ENCODE results near the gene FGFR2. TPM values are rescaled to one million over a fixed set of nuclear protein-coding genes. Genes with fewer than 3 reads are reported as not detected.

Gene FGFR2
- total RNA-seq, 4 donors from 2014 or later: 8.4 to 16.5 (median 9.2) TPM

DNA sequence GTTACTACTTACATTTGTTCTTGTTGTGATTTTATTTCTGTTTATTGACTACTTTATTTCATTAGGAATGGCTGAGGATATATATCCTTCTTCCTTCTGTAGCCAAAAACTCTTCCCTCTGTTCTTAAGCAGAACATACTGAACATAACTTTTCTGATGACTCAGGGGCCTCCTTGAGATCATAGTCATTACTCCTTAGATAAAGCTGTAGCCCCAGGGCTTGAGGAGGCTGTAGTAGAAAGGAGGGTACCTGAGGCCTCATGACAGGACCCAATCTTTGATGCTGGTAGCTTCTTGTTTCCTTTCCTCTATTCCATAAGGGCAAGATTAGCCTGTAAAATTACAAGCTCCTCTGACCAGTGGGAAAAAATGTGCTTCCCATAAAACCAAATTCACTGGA, 41.2 kb upstream of the FGFR2 start:
- Histone ChIP-seq H3K27me3 (no peaks in the 10 kb centered on the region), H3K27ac (no peak overlapping the region), H3K9me3 (peaks cover 0 to 56% (median 0%) of the 10 kb centered on the region in 4 donors), H3K4me3 (no peak overlapping the region), H3K4me1 (no peaks in the 10 kb centered on the region), H3K36me3 (no peaks in the 10 kb centered on the region)
- DNase-seq (ENCODE audit: low spot score in 2 of 2): no peak
- TF ChIP-seq POLR2A (IDR thresholded peaks at IDR 0.05) (no peak), EP300 (IDR thresholded peaks at IDR 0.05) (no peak)
- TF ChIP-seq, protein P1, sequence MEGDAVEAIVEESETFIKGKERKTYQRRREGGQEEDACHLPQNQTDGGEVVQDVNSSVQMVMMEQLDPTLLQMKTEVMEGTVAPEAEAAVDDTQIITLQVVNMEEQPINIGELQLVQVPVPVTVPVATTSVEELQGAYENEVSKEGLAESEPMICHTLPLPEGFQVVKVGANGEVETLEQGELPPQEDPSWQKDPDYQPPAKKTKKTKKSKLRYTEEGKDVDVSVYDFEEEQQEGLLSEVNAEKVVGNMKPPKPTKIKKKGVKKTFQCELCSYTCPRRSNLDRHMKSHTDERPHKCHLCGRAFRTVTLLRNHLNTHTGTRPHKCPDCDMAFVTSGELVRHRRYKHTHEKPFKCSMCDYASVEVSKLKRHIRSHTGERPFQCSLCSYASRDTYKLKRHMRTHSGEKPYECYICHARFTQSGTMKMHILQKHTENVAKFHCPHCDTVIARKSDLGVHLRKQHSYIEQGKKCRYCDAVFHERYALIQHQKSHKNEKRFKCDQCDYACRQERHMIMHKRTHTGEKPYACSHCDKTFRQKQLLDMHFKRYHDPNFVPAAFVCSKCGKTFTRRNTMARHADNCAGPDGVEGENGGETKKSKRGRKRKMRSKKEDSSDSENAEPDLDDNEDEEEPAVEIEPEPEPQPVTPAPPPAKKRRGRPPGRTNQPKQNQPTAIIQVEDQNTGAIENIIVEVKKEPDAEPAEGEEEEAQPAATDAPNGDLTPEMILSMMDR (IDR thresholded peaks at IDR 0.05): no peak

DNA sequence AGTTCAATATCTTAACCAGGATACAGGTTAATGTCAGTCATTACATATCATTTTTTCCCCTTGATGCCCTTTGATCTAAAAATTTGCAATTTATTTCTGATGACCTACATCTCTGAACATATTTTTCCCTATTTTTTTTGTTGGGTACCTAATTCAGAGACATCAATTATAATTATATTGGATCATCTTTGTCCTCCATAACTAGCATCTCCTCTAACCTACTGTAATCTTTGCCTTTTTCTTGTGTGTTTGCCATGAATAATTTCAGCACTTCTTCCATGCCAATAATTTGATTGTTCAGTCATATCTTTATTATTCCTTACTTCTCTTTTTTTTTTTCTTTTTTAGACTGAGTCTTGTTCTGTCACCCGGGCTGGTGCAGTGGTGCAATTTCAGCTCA, 39.2 kb upstream of the FGFR2 start:
- peaks cover 0 to 55% (median 0%) of the 10 kb centered on the region in 4 donors for H3K9me3 ChIP-seq
- no peaks in the 10 kb centered on the region for H3K36me3 ChIP-seq
- WGBS, 2 donors: 95 to 97% methylated on average over 1 of the region's 1 CpG
- no peak overlapping the region for H3K4me3 ChIP-seq
- no peak for DNase-seq (ENCODE audit: low spot score in 2 of 2)
- H3K27me3 ChIP-seq: no peaks in the 10 kb centered on the region
- no peaks in the 10 kb centered on the region for H3K4me1 ChIP-seq
- H3K27ac ChIP-seq: no peak overlapping the region
- TF ChIP-seq POLR2A (IDR thresholded peaks at IDR 0.05): no peak
- no peak for TF ChIP-seq EP300 (IDR thresholded peaks at IDR 0.05)
- TF ChIP-seq, protein P1 (IDR thresholded peaks at IDR 0.05): no peak

DNA sequence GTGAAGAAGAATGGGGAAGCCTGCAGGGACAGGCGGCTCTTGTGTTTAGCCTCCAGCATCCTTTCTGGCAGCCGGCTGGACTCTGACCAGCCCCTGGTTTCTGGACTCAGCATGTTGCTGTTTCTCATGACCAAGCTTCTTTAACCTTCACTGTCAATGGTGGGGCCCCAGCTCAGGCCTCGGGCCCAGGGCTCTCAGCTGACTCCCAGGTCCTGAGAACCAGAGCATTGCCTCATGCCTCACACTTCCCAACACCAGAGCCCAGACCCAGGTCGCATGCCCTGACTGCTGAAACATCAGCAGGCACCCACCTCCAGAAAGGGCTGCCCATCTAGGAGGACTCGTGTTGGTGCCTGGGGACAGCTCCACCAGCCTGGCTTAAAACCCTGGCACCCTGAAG, 34.8 kb upstream of the FGFR2 start:
- TF ChIP-seq POLR2A (IDR thresholded peaks at IDR 0.05) (no peak), EP300 (IDR thresholded peaks at IDR 0.05) (no peak)
- TF ChIP-seq, protein P1 (IDR thresholded peaks at IDR 0.05): no peak
- 77 to 83% methylated on average over 4 to 5 of the region's 5 CpGs for WGBS, 2 donors
- no peak for DNase-seq (ENCODE audit: low spot score in 2 of 2)
- no peaks in the 10 kb centered on the region for H3K36me3 ChIP-seq
- no peaks in the 10 kb centered on the region for H3K27me3 ChIP-seq
- H3K4me3 ChIP-seq: no peak overlapping the region
- peaks cover 0 to 3% (median 0%) of the 10 kb centered on the region in 4 donors for H3K4me1 ChIP-seq
- H3K27ac ChIP-seq: no peak overlapping the region
- H3K9me3 ChIP-seq: peaks cover 0 to 17% (median 0%) of the 10 kb centered on the region in 4 donors

DNA sequence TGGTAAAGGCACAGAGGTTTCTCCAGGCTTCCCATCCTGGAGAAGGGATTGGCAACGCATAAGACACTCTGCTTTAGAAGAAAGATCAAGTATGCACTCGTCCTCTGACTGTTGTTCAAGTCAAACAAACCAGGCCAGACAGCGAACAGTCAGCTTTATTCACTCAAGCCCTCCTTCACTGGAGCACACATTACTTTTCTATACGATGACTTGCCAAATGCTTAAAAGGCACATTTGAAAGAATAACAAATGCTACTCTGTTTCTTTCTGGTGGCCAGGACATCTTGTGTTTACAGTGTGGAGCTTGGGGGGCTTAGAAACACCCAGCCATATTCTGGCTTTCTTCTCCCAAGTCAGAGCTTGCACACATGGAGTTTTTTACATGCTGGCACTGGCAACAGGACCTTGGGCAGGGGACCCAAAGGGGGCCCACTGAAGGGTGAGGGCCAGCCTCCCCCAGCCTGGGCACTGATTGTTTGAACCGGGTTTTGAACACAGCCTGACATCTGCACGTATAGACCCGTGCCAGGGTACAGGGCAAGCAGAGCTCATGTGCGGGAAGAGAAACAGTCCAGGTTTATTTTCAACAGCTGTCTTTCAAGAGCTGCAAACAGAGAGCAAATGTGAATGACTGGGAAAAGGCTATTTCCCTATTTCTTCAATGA, 33.3 kb upstream of the FGFR2 start:
- DNase-seq (ENCODE audit: low spot score in 2 of 2): no peak

DNA sequence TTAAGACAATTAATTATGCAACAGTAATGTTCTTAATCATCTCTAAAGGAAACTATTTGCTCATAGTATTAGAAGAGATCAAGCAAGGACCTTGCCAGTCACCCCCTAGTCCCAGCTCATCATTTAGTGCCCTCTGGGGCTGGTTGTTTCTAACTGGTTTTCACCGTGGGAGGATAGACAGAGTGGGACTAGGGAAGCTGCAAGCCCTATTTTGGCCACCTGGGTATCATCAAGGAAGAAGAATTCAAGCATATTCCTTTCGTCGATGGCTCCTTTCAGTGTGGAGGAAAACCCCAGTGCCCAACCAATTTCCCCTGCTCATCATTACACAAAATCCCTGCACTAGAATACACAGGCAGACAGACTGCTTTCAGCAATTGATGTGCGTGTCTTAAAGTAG, 30.6 kb upstream of the FGFR2 start:
- DNase-seq (ENCODE audit: low spot score in 2 of 2): no peak
- 63 to 76% methylated on average over 4 of the region's 4 CpGs for WGBS, 2 donors
- H3K4me3 ChIP-seq: no peak overlapping the region
- no peaks in the 10 kb centered on the region for H3K9me3 ChIP-seq
- no peak for TF ChIP-seq EP300 (IDR thresholded peaks at IDR 0.05)
- TF ChIP-seq, protein P1 (IDR thresholded peaks at IDR 0.05): no peak
- no peak for TF ChIP-seq POLR2A (IDR thresholded peaks at IDR 0.05)
- H3K4me1 ChIP-seq: peaks cover 0 to 4% (median 0%) of the 10 kb centered on the region in 4 donors
- H3K27me3 ChIP-seq: no peaks in the 10 kb centered on the region
- no peak overlapping the region for H3K27ac ChIP-seq
- no peaks in the 10 kb centered on the region for H3K36me3 ChIP-seq

More for the DNA sequence above, 33.3 kb upstream of the FGFR2 start:
- Histone ChIP-seq H3K4me1 (peaks cover 0 to 4% (median 0%) of the 10 kb centered on the region in 4 donors), H3K9me3 (peaks cover 0 to 5% (median 0%) of the 10 kb centered on the region in 4 donors), H3K27ac (no peak overlapping the region), H3K4me3 (no peak overlapping the region), H3K27me3 (no peaks in the 10 kb centered on the region), H3K36me3 (no peaks in the 10 kb centered on the region)
- TF ChIP-seq, protein P1 (IDR thresholded peaks at IDR 0.05): no peak
- TF ChIP-seq EP300 (IDR thresholded peaks at IDR 0.05): no peak
- no peak for TF ChIP-seq POLR2A (IDR thresholded peaks at IDR 0.05)
- 45 to 52% methylated on average over 8 of the region's 8 CpGs for WGBS, 2 donors

Measured in tibial nerve (tissue), 4 donors.